ENCODE measurements around the gene FAM229B. TPM values are rescaled to one million over a fixed set of nuclear protein-coding genes. Genes with fewer than 3 reads are reported as not detected.
"Not testable (repeated sequence)": the region's sequence is repeated elsewhere in the genome, so short reads cannot be mapped to it uniquely, and the experiment has no call there.

Gene FAM229B
- total RNA-seq, 1 donor from 2014 or later, result 22.1 TPM

GRCh38 chr6:112040956-112041355, 46.4 kb upstream of the FAM229B start:
- H3K36me3 Mint-ChIP-seq (ENCODE audit: insufficient read depth), result no peaks in the 10 kb centered on the region
- no peaks in the 10 kb centered on the region for H3K9me3 Mint-ChIP-seq (ENCODE audit: low read depth)
- H3K4me1 Mint-ChIP-seq (ENCODE audit: low read depth), result peaks cover 2% of the 10 kb centered on the region
- no peak for TF ChIP-seq CTCF (IDR thresholded peaks at IDR 0.05; ENCODE audit: unreplicated experiment)
- H3K27me3 Mint-ChIP-seq, result no peaks in the 10 kb centered on the region
- no peak for DNase-seq (ENCODE audit: low spot score, unreplicated experiment)
- H3K27ac Mint-ChIP-seq, result no peak overlapping the region
- no peak overlapping the region for H3K4me3 Mint-ChIP-seq (ENCODE audit: low read depth)

GRCh38 chr6:112041535-112041934, 45.9 kb upstream of the FAM229B start:
- H3K4me3 Mint-ChIP-seq (ENCODE audit: low read depth), result no peak overlapping the region
- no peaks in the 10 kb centered on the region for H3K27me3 Mint-ChIP-seq
- no peak for TF ChIP-seq CTCF (IDR thresholded peaks at IDR 0.05; ENCODE audit: unreplicated experiment)
- H3K4me1 Mint-ChIP-seq (ENCODE audit: low read depth), result peaks cover 2% of the 10 kb centered on the region
- H3K27ac Mint-ChIP-seq, result no peak overlapping the region
- no peak for DNase-seq (ENCODE audit: low spot score, unreplicated experiment)
- H3K36me3 Mint-ChIP-seq (ENCODE audit: insufficient read depth), result no peaks in the 10 kb centered on the region
- no peaks in the 10 kb centered on the region for H3K9me3 Mint-ChIP-seq (ENCODE audit: low read depth)

GRCh38 chr6:112043032-112044007, 44.1 kb upstream of the FAM229B start:
- H3K9me3 Mint-ChIP-seq (ENCODE audit: low read depth), result no peaks in the 10 kb centered on the region
- H3K27ac Mint-ChIP-seq, result peak overlapping the region; percentile 98
- no peaks in the 10 kb centered on the region for H3K27me3 Mint-ChIP-seq
- peak; percentile 99 for TF ChIP-seq CTCF (IDR thresholded peaks at IDR 0.05; ENCODE audit: unreplicated experiment)
- no peaks in the 10 kb centered on the region for H3K36me3 Mint-ChIP-seq (ENCODE audit: insufficient read depth)
- peak; percentile 95 for DNase-seq (ENCODE audit: low spot score, unreplicated experiment)
- peaks cover 2% of the 10 kb centered on the region for H3K4me1 Mint-ChIP-seq (ENCODE audit: low read depth)
- H3K4me3 Mint-ChIP-seq (ENCODE audit: low read depth), result peak overlapping the region; percentile 94

- DNase-seq (ENCODE audit: low spot score, unreplicated experiment), result no peak
- H3K36me3 Mint-ChIP-seq (ENCODE audit: insufficient read depth), result no peaks in the 10 kb centered on the region
- H3K4me3 Mint-ChIP-seq (ENCODE audit: low read depth), result no peak overlapping the region
- no peak overlapping the region for H3K27ac Mint-ChIP-seq
- no peaks in the 10 kb centered on the region for H3K27me3 Mint-ChIP-seq
- no peaks in the 10 kb centered on the region for H3K9me3 Mint-ChIP-seq (ENCODE audit: low read depth)
- TF ChIP-seq CTCF (IDR thresholded peaks at IDR 0.05; ENCODE audit: unreplicated experiment), result no peak
- peaks cover 2% of the 10 kb centered on the region for H3K4me1 Mint-ChIP-seq (ENCODE audit: low read depth)
Measured at GRCh38 chr6:112044196-112044595, 43.2 kb upstream of the FAM229B start.

GRCh38 chr6:112044856-112045255, 42.5 kb upstream of the FAM229B start:
- TF ChIP-seq CTCF (IDR thresholded peaks at IDR 0.05; ENCODE audit: unreplicated experiment), result no peak
- Mint-ChIP-seq H3K4me1 (ENCODE audit: low read depth) (peaks cover 2% of the 10 kb centered on the region), H3K9me3 (ENCODE audit: low read depth) (no peaks in the 10 kb centered on the region), H3K27me3 (no peaks in the 10 kb centered on the region), H3K4me3 (ENCODE audit: low read depth) (no peak overlapping the region), H3K36me3 (ENCODE audit: insufficient read depth) (no peaks in the 10 kb centered on the region), H3K27ac (no peak overlapping the region)
- no peak for DNase-seq (ENCODE audit: low spot score, unreplicated experiment)

GRCh38 chr6:112047523-112047922, 39.9 kb upstream of the FAM229B start:
- H3K4me3 Mint-ChIP-seq (ENCODE audit: low read depth); H3K4me1 Mint-ChIP-seq (ENCODE audit: low read depth); H3K36me3 Mint-ChIP-seq (ENCODE audit: insufficient read depth); H3K9me3 Mint-ChIP-seq (ENCODE audit: low read depth); H3K27me3 Mint-ChIP-seq; H3K27ac Mint-ChIP-seq; DNase-seq (ENCODE audit: low spot score, unreplicated experiment): not testable (repeated sequence)
